Ishikawa (cell line): ENCODE results near the gene SH2B3.

Experiments
- CEBPB ChIP-seq: IDR thresholded peaks from 2 replicates; pipeline ENCODE4 v1.6.1; 2012
- CREB1 ChIP-seq: IDR thresholded peaks from 2 replicates; pipeline ENCODE4 v1.6.1; 2012; ENCODE audit warnings: low read depth
- EGR1 ChIP-seq: IDR thresholded peaks from 2 replicates; pipeline ENCODE4 v1.6.1; 2012
- EP300 ChIP-seq: IDR thresholded peaks from 2 replicates; pipeline ENCODE4 v1.6.1; 2012; ENCODE audit warnings: borderline replicate concordance
- FOXM1 ChIP-seq: IDR thresholded peaks from 2 replicates; pipeline ENCODE4 v1.6.1; 2012; ENCODE audit warnings: low read depth, borderline replicate concordance
- MAX ChIP-seq: IDR thresholded peaks from 2 replicates; pipeline ENCODE4 v1.6.1; 2012
- NFIC ChIP-seq: IDR thresholded peaks from 2 replicates; pipeline ENCODE4 v1.6.1; 2012
- RAD21 ChIP-seq: IDR thresholded peaks from 2 replicates; pipeline ENCODE4 v1.6.1; 2012; ENCODE audit warnings: low read depth
- REST ChIP-seq: IDR thresholded peaks from 2 replicates; pipeline ENCODE4 v1.6.1; 2012; ENCODE audit warnings: low read depth, mild to moderate bottlenecking
- TAF1 ChIP-seq: IDR thresholded peaks from 2 replicates; pipeline ENCODE4 v1.6.1; 2012; ENCODE audit warnings: low read depth, mild to moderate bottlenecking
- TCF12 ChIP-seq: IDR thresholded peaks from 2 replicates; pipeline ENCODE4 v1.6.1; 2012; ENCODE audit warnings: low read depth
- TEAD4 ChIP-seq: IDR thresholded peaks from 2 replicates; pipeline ENCODE4 v1.6.1; 2012
- USF1 ChIP-seq: IDR thresholded peaks from 2 replicates; pipeline ENCODE4 v1.6.1; 2012
- YY1 ChIP-seq: IDR thresholded peaks from 2 replicates; pipeline ENCODE4 v1.6.1; 2012; ENCODE audit warnings: low read depth
- ZBTB7A ChIP-seq: IDR thresholded peaks from 2 replicates; pipeline ENCODE4 v1.6.1; 2012; ENCODE audit warnings: low read depth

SH2B3 gene

GRCh38 chr12:111414711-111415252 lies 9.1 kb downstream of the SH2B3 start:
- TF ChIP-seq FOXM1 (no peak), EGR1 (no peak), ZBTB7A (no peak), CEBPB (no peak), TCF12 (no peak), YY1 (no peak), CREB1 (no peak), EP300 (no peak), USF1 (no peak), TEAD4 (no peak)

GRCh38 chr12:111417290-111417689 lies 11.6 kb downstream of the SH2B3 start:
- TF ChIP-seq RAD21, result no peak
- TF ChIP-seq TCF12, result no peak
- TF ChIP-seq YY1, result no peak
- no peak for TF ChIP-seq CREB1
- no peak for TF ChIP-seq FOXM1
- no peak for TF ChIP-seq MAX
- TF ChIP-seq USF1, result no peak
- TF ChIP-seq EP300, result no peak
- no peak for TF ChIP-seq CEBPB
- TF ChIP-seq TAF1, result no peak
- TF ChIP-seq TEAD4, result no peak

GRCh38 chr12:111417784-111418593 lies 12.3 kb downstream of the SH2B3 start:
- no peak for TF ChIP-seq EP300
- no peak for TF ChIP-seq MAX
- no peak for TF ChIP-seq ZBTB7A
- TF ChIP-seq EGR1, result no peak
- no peak for TF ChIP-seq CEBPB
- no peak for TF ChIP-seq NFIC
- TF ChIP-seq TCF12, result no peak

GRCh38 chr12:111418594-111418880 lies 12.8 kb downstream of the SH2B3 start:
- TF ChIP-seq ZBTB7A, result no peak
- TF ChIP-seq EP300, result no peak
- no peak for TF ChIP-seq TEAD4
- no peak for TF ChIP-seq USF1
- TF ChIP-seq TCF12, result no peak

GRCh38 chr12:111419784-111420183 lies 14.1 kb downstream of the SH2B3 start:
- TF ChIP-seq USF1 (no peak), CEBPB (no peak), EP300 (no peak)

- TF ChIP-seq EP300 (no peak), YY1 (no peak), USF1 (no peak), EGR1 (no peak), ZBTB7A (no peak), TCF12 (no peak), RAD21 (no peak), NFIC (no peak), CEBPB (no peak), CREB1 (no peak), FOXM1 (no peak), REST (no peak), TAF1 (no peak), TEAD4 (no peak), MAX (no peak)
Observed at GRCh38 chr12:111420494-111420893, 14.8 kb downstream of the SH2B3 start.
